ENCODE measurements around the gene METTL22. TPM values are rescaled to one million over a fixed set of nuclear protein-coding genes. Genes with fewer than 3 reads are reported as not detected.
A peak's percentile ranks its signal among the peaks of the same experiment; 100 is the strongest.

The METTL22 gene
- polyA plus RNA-seq, 2 of the 4 experiments (the other 2 are of a cell fraction), result 21.0 to 40.9 TPM

DNA sequence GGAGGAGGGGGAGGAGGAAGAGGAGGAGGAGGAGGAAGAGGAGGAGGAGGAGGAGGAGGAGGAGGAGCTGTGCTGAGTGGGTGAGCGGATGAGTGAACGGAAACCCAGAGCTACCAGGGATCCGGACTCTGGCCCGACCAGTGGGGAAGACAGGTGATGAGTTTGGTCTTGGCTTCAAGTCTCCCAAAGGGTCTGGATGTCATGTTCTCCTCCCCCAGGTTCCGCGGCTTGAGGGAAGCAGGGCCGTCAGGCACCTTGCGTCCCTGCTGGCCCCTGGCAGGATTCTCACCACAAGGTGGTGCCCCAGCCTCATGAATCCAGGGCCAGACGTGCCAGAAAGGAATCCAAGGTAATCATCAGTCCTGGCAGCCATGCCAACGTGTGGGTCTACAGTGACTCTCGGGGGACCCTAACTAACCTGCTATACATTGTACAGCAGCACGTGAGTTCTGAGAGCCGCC is 39.4 kb downstream of the METTL22 start:
- TF ChIP-seq RAD21 (conservative IDR thresholded peaks at IDR 0.05 in 1 of 2, IDR thresholded peaks at IDR 0.05 in 1 of 2) (peak; percentile 81 to 89), RCOR1 (IDR thresholded peaks at IDR 0.05; ENCODE audit: low read depth, low read length) (no peak), HOXB13 (CRISPR knock-in tag; IDR thresholded peaks at IDR 0.05; ENCODE audit: low read depth) (no peak), MYC (IDR thresholded peaks at IDR 0.05; ENCODE audit: borderline replicate concordance, low read length) (no peak), SMC3 (IDR thresholded peaks at IDR 0.05) (peak; percentile 62), CBX8 (IDR thresholded peaks at IDR 0.05) (no peak), HEYL (CRISPR knock-in tag; IDR thresholded peaks at IDR 0.05) (no peak), ZSCAN20 (CRISPR knock-in tag; IDR thresholded peaks at IDR 0.05) (no peak), POLR2A (IDR thresholded peaks at IDR 0.05; ENCODE audit: low read length) (no peak), MAFK (IDR thresholded peaks at IDR 0.05; ENCODE audit: partially characterized antibody) (no peak), ZNF302 (CRISPR knock-in tag; IDR thresholded peaks at IDR 0.05) (no peak), NPAS2 (CRISPR knock-in tag; IDR thresholded peaks at IDR 0.05; ENCODE audit: borderline replicate concordance) (no peak)
- TF ChIP-seq, protein P1, sequence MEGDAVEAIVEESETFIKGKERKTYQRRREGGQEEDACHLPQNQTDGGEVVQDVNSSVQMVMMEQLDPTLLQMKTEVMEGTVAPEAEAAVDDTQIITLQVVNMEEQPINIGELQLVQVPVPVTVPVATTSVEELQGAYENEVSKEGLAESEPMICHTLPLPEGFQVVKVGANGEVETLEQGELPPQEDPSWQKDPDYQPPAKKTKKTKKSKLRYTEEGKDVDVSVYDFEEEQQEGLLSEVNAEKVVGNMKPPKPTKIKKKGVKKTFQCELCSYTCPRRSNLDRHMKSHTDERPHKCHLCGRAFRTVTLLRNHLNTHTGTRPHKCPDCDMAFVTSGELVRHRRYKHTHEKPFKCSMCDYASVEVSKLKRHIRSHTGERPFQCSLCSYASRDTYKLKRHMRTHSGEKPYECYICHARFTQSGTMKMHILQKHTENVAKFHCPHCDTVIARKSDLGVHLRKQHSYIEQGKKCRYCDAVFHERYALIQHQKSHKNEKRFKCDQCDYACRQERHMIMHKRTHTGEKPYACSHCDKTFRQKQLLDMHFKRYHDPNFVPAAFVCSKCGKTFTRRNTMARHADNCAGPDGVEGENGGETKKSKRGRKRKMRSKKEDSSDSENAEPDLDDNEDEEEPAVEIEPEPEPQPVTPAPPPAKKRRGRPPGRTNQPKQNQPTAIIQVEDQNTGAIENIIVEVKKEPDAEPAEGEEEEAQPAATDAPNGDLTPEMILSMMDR (IDR thresholded peaks at IDR 0.05), result peak; percentile 64
- CTCF ChIA-PET, result interaction anchor here (0.5 to 17.0 kb wide), 44 partner anchors 9 to 654 kb away, joined by 3 to 173 read pairs (median 5); partner anchors contain the start of genes LITAFD and TMEM186
- H3K4me1 ChIP-seq, result no peaks in the 10 kb centered on the region
- H3K4me2 ChIP-seq, result peak overlapping the region; percentile 52; the same call in 2 of the 3 replicates
- H3K27ac ChIP-seq, result no peak overlapping the region
- POLR2A ChIA-PET, result interaction anchor here (0.7 kb wide), 1 partner anchor 170 kb away, joined by 3 read pairs; no protein-coding TSS in a partner anchor
- no peaks in the 10 kb centered on the region for H3K9me3 ChIP-seq
- FAIRE-seq (no peak), DNase-seq (ENCODE audit: low read depth in 1 of 2, low spot score in 1 of 2) (peak; percentile 47 to 72), ATAC-seq (peak; percentile 88 to 95)
- H3K4me3 ChIP-seq, result no peak overlapping the region
- WGBS (ENCODE audit: missing lambda C conversion rate), result 9% methylated on average over 12 of the region's 13 CpGs

DNA sequence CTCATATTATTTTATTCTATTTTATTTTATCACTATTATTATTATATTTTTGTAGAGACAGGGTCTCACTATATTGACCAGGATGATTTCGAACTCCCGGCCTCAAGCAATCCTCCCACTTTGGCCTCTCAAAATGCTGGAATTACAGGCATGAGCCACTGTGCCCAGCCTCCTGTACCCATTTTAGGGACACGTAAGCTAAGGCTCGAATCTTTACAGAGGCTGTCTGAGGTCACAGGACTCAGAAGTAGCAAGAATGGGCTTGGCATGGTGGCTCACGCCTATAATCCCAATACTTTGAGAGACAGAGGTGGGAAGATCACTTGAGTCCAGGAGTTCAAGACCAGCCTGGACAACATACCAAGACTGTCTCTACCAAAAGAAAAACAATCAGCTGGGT is 40.2 kb downstream of the METTL22 start:
- H3K4me3 ChIP-seq, result no peak overlapping the region
- FAIRE-seq (no peak), DNase-seq (ENCODE audit: low read depth in 1 of 2, low spot score in 1 of 2) (no peak), ATAC-seq (no peak)
- CTCF ChIA-PET, result interaction anchor here (0.6 to 17.0 kb wide), 28 partner anchors 9 to 347 kb away, joined by 3 to 173 read pairs (median 5); partner anchors contain the start of genes LITAFD and TMEM186
- H3K4me1 ChIP-seq, result no peaks in the 10 kb centered on the region
- H3K9me3 ChIP-seq, result no peaks in the 10 kb centered on the region
- H3K27ac ChIP-seq, result no peak overlapping the region
- POLR2A ChIA-PET, result no interaction called here
- TF ChIP-seq, protein P2, sequence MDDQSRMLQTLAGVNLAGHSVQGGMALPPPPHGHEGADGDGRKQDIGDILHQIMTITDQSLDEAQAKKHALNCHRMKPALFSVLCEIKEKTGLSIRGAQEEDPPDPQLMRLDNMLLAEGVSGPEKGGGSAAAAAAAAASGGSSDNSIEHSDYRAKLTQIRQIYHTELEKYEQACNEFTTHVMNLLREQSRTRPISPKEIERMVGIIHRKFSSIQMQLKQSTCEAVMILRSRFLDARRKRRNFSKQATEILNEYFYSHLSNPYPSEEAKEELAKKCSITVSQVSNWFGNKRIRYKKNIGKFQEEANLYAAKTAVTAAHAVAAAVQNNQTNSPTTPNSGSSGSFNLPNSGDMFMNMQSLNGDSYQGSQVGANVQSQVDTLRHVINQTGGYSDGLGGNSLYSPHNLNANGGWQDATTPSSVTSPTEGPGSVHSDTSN (IDR thresholded peaks at IDR 0.05), result no peak
- TF ChIP-seq, protein P3, sequence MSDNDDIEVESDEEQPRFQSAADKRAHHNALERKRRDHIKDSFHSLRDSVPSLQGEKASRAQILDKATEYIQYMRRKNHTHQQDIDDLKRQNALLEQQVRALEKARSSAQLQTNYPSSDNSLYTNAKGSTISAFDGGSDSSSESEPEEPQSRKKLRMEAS (IDR thresholded peaks at IDR 0.05), result no peak
- TF ChIP-seq SREBF2 (IDR thresholded peaks at IDR 0.05) (no peak), HOXB13 (CRISPR knock-in tag; IDR thresholded peaks at IDR 0.05; ENCODE audit: low read depth) (no peak), NFE2L2 (conservative IDR thresholded peaks at IDR 0.05; ENCODE audit: low read length) (no peak), RARB (CRISPR knock-in tag; IDR thresholded peaks at IDR 0.05) (no peak), EHF (CRISPR knock-in tag; IDR thresholded peaks at IDR 0.05) (no peak), ESRRA (IDR thresholded peaks at IDR 0.05; ENCODE audit: borderline replicate concordance, low read length) (no peak), EP300 (IDR thresholded peaks at IDR 0.05) (no peak), RNF2 (IDR thresholded peaks at IDR 0.05; ENCODE audit: borderline replicate concordance, low read depth) (no peak), ZC3H11A (IDR thresholded peaks at IDR 0.05) (no peak), NPAS2 (CRISPR knock-in tag; IDR thresholded peaks at IDR 0.05; ENCODE audit: borderline replicate concordance) (no peak), HOXB5 (CRISPR knock-in tag; IDR thresholded peaks at IDR 0.05) (no peak), TP53 (CRISPR knock-in tag; IDR thresholded peaks at IDR 0.05) (no peak)
- TF ChIP-seq, protein P4, sequence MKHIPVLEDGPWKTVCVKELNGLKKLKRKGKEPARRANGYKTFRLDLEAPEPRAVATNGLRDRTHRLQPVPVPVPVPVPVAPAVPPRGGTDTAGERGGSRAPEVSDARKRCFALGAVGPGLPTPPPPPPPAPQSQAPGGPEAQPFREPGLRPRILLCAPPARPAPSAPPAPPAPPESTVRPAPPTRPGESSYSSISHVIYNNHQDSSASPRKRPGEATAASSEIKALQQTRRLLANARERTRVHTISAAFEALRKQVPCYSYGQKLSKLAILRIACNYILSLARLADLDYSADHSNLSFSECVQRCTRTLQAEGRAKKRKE (CRISPR knock-in tag; IDR thresholded peaks at IDR 0.05; ENCODE audit: low read depth), result no peak
- TF ChIP-seq, protein P5, sequence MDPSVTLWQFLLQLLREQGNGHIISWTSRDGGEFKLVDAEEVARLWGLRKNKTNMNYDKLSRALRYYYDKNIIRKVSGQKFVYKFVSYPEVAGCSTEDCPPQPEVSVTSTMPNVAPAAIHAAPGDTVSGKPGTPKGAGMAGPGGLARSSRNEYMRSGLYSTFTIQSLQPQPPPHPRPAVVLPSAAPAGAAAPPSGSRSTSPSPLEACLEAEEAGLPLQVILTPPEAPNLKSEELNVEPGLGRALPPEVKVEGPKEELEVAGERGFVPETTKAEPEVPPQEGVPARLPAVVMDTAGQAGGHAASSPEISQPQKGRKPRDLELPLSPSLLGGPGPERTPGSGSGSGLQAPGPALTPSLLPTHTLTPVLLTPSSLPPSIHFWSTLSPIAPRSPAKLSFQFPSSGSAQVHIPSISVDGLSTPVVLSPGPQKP (IDR thresholded peaks at IDR 0.05; ENCODE audit: low read depth, low read length), result no peak
- TF ChIP-seq, protein P6, sequence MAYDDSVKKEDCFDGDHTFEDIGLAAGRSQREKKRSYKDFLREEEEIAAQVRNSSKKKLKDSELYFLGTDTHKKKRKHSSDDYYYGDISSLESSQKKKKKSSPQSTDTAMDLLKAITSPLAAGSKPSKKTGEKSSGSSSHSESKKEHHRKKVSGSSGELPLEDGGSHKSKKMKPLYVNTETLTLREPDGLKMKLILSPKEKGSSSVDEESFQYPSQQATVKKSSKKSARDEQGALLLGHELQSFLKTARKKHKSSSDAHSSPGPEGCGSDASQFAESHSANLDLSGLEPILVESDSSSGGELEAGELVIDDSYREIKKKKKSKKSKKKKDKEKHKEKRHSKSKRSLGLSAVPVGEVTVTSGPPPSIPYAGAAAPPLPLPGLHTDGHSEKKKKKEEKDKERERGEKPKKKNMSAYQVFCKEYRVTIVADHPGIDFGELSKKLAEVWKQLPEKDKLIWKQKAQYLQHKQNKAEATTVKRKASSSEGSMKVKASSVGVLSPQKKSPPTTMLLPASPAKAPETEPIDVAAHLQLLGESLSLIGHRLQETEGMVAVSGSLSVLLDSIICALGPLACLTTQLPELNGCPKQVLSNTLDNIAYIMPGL (CRISPR knock-in tag; IDR thresholded peaks at IDR 0.05; ENCODE audit: borderline replicate concordance), result no peak
- H3K4me2 ChIP-seq, result no peak overlapping the region
- WGBS (ENCODE audit: missing lambda C conversion rate), result 38% methylated on average over 5 of the region's 5 CpGs

Data from A549 (cell line).